CD4-positive, alpha-beta memory T cell (primary cell): ENCODE data around the gene DDX43. TPM values are rescaled to one million over a fixed set of nuclear protein-coding genes. Genes with fewer than 3 reads are reported as not detected.
A peak's percentile ranks its signal among the peaks of the same experiment; 100 is the strongest.

ENCODE experiments used
- CTCF ChIA-PET: fragments of 350-600 bp; sonication (Branson Sonifier 250); formaldehyde crosslinking; loops from one replicate; lab custom pipeline; 2021; ENCODE audit warnings: inconsistent platforms; ENCODE audit not compliant: partially characterized antibody; lab: Charles Lee
- POLR2A ChIA-PET: fragments of 350-600 bp; sonication (Branson Sonifier 250); formaldehyde crosslinking; loops from one replicate; lab custom pipeline; 2021; ENCODE audit not compliant: partially characterized antibody; lab: Charles Lee
- DNase-seq, 5 donors: peaks; one replicate each; pipeline versions ENCODE4 v3.0.0 to v3.0.0-alpha.2; 2020 to 2022; ENCODE audit warnings: mixed read lengths in 1 of 5
- H3K27ac ChIP-seq: one replicate; pipeline ENCODE4 v1.7.0; 2013; ENCODE audit warnings: low read depth, low read length
- H3K27me3 ChIP-seq: 2 replicates; pipeline ENCODE4 v1.7.0; 2013; ENCODE audit warnings: mild to moderate bottlenecking, low read length, moderate library complexity; ENCODE audit not compliant: insufficient read depth
- H3K36me3 ChIP-seq: 2 replicates; pipeline ENCODE4 v1.7.0; 2013; ENCODE audit warnings: mild to moderate bottlenecking, low read length, moderate library complexity; ENCODE audit not compliant: insufficient read depth
- H3K4me1 ChIP-seq: 2 replicates; pipeline ENCODE4 v1.7.0; 2013; ENCODE audit warnings: mild to moderate bottlenecking, low read length, moderate library complexity; ENCODE audit not compliant: insufficient read depth
- H3K4me3 ChIP-seq, 2 donors: one replicate each; pipeline ENCODE4 v1.7.0; 2013; ENCODE audit warnings: low read length in 2 of 2, mild to moderate bottlenecking in 1 of 2
- H3K9me3 ChIP-seq, 2 donors: one replicate each; pipeline ENCODE4 v1.7.0; 2013; ENCODE audit warnings: low read length in 2 of 2, control low read depth in 1 of 2; ENCODE audit not compliant: control insufficient read depth in 1 of 2
- H3K27ac Mint-ChIP-seq, 7 donors: one replicate each; pipeline ENCODE4 v1.8.0; 2020 to 2021; ENCODE audit warnings: mixed read lengths in 7 of 7, mild to moderate bottlenecking in 6 of 7, inconsistent platforms in 3 of 7, moderate library complexity in 3 of 7
- H3K27me3 Mint-ChIP-seq, 2 donors: one replicate each; pipeline ENCODE4 v1.8.0; 2020 to 2021; ENCODE audit warnings: mixed read lengths in 2 of 2
- H3K36me3 Mint-ChIP-seq, 2 donors: one replicate each; pipeline ENCODE4 v1.8.0; 2020 to 2021; ENCODE audit warnings: mixed read lengths in 2 of 2, inconsistent platforms in 1 of 2, mild to moderate bottlenecking in 1 of 2
- H3K4me1 Mint-ChIP-seq, 4 donors: one replicate each; pipeline ENCODE4 v1.8.0; 2020 to 2021; ENCODE audit warnings: mixed read lengths in 4 of 4, mild to moderate bottlenecking in 1 of 4
- H3K4me3 Mint-ChIP-seq, 8 donors: one replicate each; pipeline ENCODE4 v1.8.0; 2020 to 2021; ENCODE audit warnings: mixed read lengths in 8 of 8, mild to moderate bottlenecking in 7 of 8, moderate library complexity in 6 of 8, inconsistent platforms in 3 of 8
- H3K9me3 Mint-ChIP-seq, 8 donors: one replicate each; pipeline ENCODE4 v1.8.0; 2020 to 2021; ENCODE audit warnings: mixed read lengths in 8 of 8, mild to moderate bottlenecking in 5 of 8, inconsistent platforms in 3 of 8, moderate library complexity in 1 of 8
- intact Hi-C: fragments of 100-400 bp; cut with micrococcal nuclease; formaldehyde crosslinking; loops from one replicate; pipeline ENCODE4 v1.15.1; 2023
- polyA plus RNA-seq, 2 donors: library from polyadenylated mRNA; unstranded; fragments of 300-500 nt; fragmentation: Illumina TruSeq; gene quantifications; one replicate each; pipeline ENCODE4 v1.2.3, GENCODE V29; 2021
- total RNA-seq, 2 experiments: library from RNA; stranded (reverse); gene quantifications; one replicate each; pipeline ENCODE4 v1.2.3, GENCODE V29; 2021

Gene DDX43
- total RNA-seq (1 to 10 TPM in 1 of 2 experiments, under 1 TPM in 1; 0.81 to 1.9 TPM), polyA plus RNA-seq (under 1 TPM; 0.49 to 0.70 TPM)

DNA sequence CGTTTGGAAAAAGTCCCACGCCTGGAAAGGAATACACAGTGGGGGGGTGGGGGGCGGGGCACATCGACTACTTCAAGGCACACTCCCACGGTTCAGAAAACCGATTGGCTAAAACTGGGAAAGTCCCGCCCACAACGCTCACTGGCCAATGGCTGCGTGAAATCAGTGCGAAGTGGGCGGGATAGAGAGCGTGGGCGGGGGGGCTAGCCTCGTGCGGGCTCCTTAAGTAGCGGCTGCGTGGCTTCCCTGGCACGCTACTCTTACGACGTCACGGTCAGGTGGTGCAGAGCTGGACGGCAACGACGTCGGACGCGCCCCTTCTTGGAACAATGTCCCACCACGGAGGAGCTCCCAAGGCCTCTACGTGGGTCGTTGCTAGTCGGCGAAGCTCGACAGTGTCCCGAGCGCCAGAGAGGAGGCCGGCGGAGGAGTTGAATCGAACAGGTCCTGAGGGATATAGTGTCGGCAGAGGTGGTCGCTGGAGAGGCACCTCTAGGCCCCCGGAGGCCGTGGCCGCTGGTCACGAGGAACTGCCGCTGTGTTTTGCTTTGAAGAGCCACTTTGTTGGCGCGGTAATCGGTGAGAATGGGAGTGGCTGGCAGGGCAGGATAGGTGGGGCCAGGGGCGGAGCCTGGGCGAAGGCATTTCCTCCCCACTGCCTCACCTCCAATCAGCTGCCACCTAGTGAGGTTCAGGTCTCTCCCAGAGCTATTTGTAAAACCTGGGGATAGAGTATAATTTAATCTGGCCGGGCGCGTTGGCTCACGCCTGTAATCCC, at the start of gene DDX43:
DDX43 (plus strand) TSS at position 252 of the 778 bp plus-strand sequence; CDS start at position 330, 78 bp downstream.
- no peaks in the 10 kb centered on the region for H3K27me3 Mint-ChIP-seq
- Histone ChIP-seq H3K27me3 (no peaks in the 10 kb centered on the region), H3K9me3 (no peaks in the 10 kb centered on the region), H3K36me3 (no peaks in the 10 kb centered on the region), H3K27ac (peak within 1 kb of the TSS; percentile 30), H3K4me3 (peak within 1 kb of the TSS in 1 of 2 donors; percentile 40), H3K4me1 (peaks cover 19% of the 10 kb centered on the region)
- CTCF ChIA-PET, result interaction anchor here (0.9 to 1.4 kb wide), 2 partner anchors 27 to 56 kb away, joined by 3 to 4 read pairs; no protein-coding TSS in a partner anchor
- no peaks in the 10 kb centered on the region for H3K9me3 Mint-ChIP-seq
- peak; percentile 33 to 61 (median 39) for DNase-seq
- intact Hi-C loops, result no loop called here
- POLR2A ChIA-PET, result interaction anchor here (0.6 to 3.0 kb wide), 6 partner anchors 23 to 125 kb away, joined by 3 to 18 read pairs (median 4); partner anchors contain the start of gene MTO1
- peaks cover 15 to 37% (median 22%) of the 10 kb centered on the region in 4 donors for H3K4me1 Mint-ChIP-seq
- peak within 1 kb of the TSS; percentile 57 to 88 (median 68) for H3K4me3 Mint-ChIP-seq
- H3K27ac Mint-ChIP-seq, result peak within 1 kb of the TSS in 6 of 7 donors; percentile 57 to 98 (median 89)
- no peaks in the 10 kb centered on the region for H3K36me3 Mint-ChIP-seq

GRCh38 chr6:73348550-73349204, 46.0 kb upstream of the DDX43 start:
- Histone ChIP-seq H3K27me3 (peaks cover 17% of the 10 kb centered on the region), H3K36me3 (no peaks in the 10 kb centered on the region), H3K4me3 (no peak overlapping the region), H3K27ac (no peak overlapping the region), H3K9me3 (no peaks in the 10 kb centered on the region), H3K4me1 (no peaks in the 10 kb centered on the region)
- H3K27ac Mint-ChIP-seq, result peak overlapping the region in 1 of 7 donors; percentile 41
- no peaks in the 10 kb centered on the region for H3K36me3 Mint-ChIP-seq
- POLR2A ChIA-PET, result no interaction called here
- intact Hi-C loops, result no loop called here
- no peak for DNase-seq
- H3K4me3 Mint-ChIP-seq, result no peak overlapping the region
- H3K4me1 Mint-ChIP-seq, result no peaks in the 10 kb centered on the region
- CTCF ChIA-PET, result no interaction called here
- peaks cover 19 to 21% of the 10 kb centered on the region in 2 donors for H3K27me3 Mint-ChIP-seq
- no peaks in the 10 kb centered on the region for H3K9me3 Mint-ChIP-seq

- H3K36me3 Mint-ChIP-seq, result no peaks in the 10 kb centered on the region
- ChIA-PET CTCF (no interaction called here), POLR2A (no interaction called here)
- H3K9me3 Mint-ChIP-seq, result no peaks in the 10 kb centered on the region
- peaks cover 19 to 21% of the 10 kb centered on the region in 2 donors for H3K27me3 Mint-ChIP-seq
- no peaks in the 10 kb centered on the region for H3K36me3 ChIP-seq
- H3K27me3 ChIP-seq, result peaks cover 17% of the 10 kb centered on the region
- no peak overlapping the region for H3K4me3 ChIP-seq
- H3K4me3 Mint-ChIP-seq, result no peak overlapping the region
- peak overlapping the region in 1 of 7 donors; percentile 26 for H3K27ac Mint-ChIP-seq
- no peak for DNase-seq
- intact Hi-C loops, result no loop called here
- no peaks in the 10 kb centered on the region for H3K4me1 Mint-ChIP-seq
- H3K4me1 ChIP-seq, result no peaks in the 10 kb centered on the region
- no peak overlapping the region for H3K27ac ChIP-seq
- no peaks in the 10 kb centered on the region for H3K9me3 ChIP-seq
These were observed 45.3 kb upstream of the DDX43 start for GRCh38 chr6:73349311-73349710.

- no peaks in the 10 kb centered on the region for H3K9me3 Mint-ChIP-seq
- H3K36me3 Mint-ChIP-seq, result no peaks in the 10 kb centered on the region
- Histone ChIP-seq H3K9me3 (no peaks in the 10 kb centered on the region), H3K27ac (no peak within 1 kb of the TSS), H3K4me1 (no peaks in the 10 kb centered on the region), H3K36me3 (no peaks in the 10 kb centered on the region), H3K4me3 (no peak within 1 kb of the TSS), H3K27me3 (peaks cover 7% of the 10 kb centered on the region)
- peaks cover 11 to 14% of the 10 kb centered on the region in 2 donors for H3K27me3 Mint-ChIP-seq
- H3K27ac Mint-ChIP-seq, result no peak within 1 kb of the TSS
- ChIA-PET CTCF (no interaction called here), POLR2A (no interaction called here)
- intact Hi-C loops, result no loop called here
- H3K4me3 Mint-ChIP-seq, result no peak within 1 kb of the TSS
- no peaks in the 10 kb centered on the region for H3K4me1 Mint-ChIP-seq
- no peak for DNase-seq
These were observed 40.7 kb upstream of the DDX43 start, which contains the start of gene DPPA5 for GRCh38 chr6:73353636-73354593. Gene DPPA5 (minus strand): TSS chr6:73354276. CDS start chr6:73354225, 51 bp downstream.

DNA sequence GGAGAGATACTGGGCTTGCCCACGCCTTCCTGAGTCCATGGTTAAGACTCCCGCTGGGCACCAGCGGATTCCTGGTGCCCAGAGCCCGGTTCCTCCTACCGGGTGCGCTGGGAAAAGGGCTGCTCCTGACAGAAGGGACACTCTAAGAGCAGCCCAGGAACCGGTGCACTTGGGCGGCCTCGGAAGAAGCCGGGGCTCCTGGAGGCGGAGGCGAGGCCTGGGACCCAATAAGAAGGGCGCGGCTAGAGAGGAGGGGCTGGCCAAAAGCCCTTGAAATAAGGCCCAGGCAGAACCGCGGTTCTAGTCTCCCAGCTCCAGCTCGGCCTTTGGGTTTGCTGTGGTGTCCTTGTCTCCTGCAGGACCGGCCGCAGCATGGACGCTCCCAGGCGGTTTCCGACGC, 32.3 kb upstream of the DDX43 start, which contains the start of gene KHDC3L:
KHDC3L (plus strand) TSS at position 301 of the 400 bp plus-strand sequence; CDS start at position 373, 72 bp downstream.
- no peaks in the 10 kb centered on the region for H3K4me1 ChIP-seq
- H3K27me3 ChIP-seq, result no peaks in the 10 kb centered on the region
- H3K4me3 ChIP-seq, result no peak within 1 kb of the TSS
- Mint-ChIP-seq H3K27ac (peak within 1 kb of the TSS in 1 of 7 donors; percentile 60), H3K4me1 (no peaks in the 10 kb centered on the region), H3K9me3 (peaks cover 0 to 2% (median 0%) of the 10 kb centered on the region in 8 donors), H3K4me3 (no peak within 1 kb of the TSS), H3K36me3 (no peaks in the 10 kb centered on the region), H3K27me3 (peaks cover 0 to 2% of the 10 kb centered on the region in 2 donors)
- DNase-seq, result no peak
- H3K9me3 ChIP-seq, result no peaks in the 10 kb centered on the region
- no peaks in the 10 kb centered on the region for H3K36me3 ChIP-seq
- intact Hi-C loops, result no loop called here
- POLR2A ChIA-PET, result no interaction called here
- H3K27ac ChIP-seq, result no peak within 1 kb of the TSS
- CTCF ChIA-PET, result no interaction called here

- Mint-ChIP-seq H3K4me3 (no peak overlapping the region), H3K27ac (no peak overlapping the region)
- CTCF ChIA-PET, result no interaction called here
These were observed 31.6 kb upstream of the DDX43 start for GRCh38 chr6:73362869-73363536.

More at GRCh38 chr6:73362869-73363536, 31.6 kb upstream of the DDX43 start:
- Mint-ChIP-seq H3K27me3 (no peaks in the 10 kb centered on the region), H3K9me3 (peaks cover 0 to 2% (median 0%) of the 10 kb centered on the region in 8 donors), H3K36me3 (no peaks in the 10 kb centered on the region), H3K4me1 (no peaks in the 10 kb centered on the region)
- Histone ChIP-seq H3K27me3 (no peaks in the 10 kb centered on the region), H3K27ac (no peak overlapping the region), H3K36me3 (no peaks in the 10 kb centered on the region), H3K4me1 (no peaks in the 10 kb centered on the region), H3K4me3 (no peak overlapping the region), H3K9me3 (no peaks in the 10 kb centered on the region)
- DNase-seq, result no peak
- intact Hi-C loops, result no loop called here
- POLR2A ChIA-PET, result no interaction called here
